Stimulated activated CD4-positive, alpha-beta T cell treated with anti-CD3 and anti-CD28 coated beads, Interleukin-4, amount 100 ng/mL, for 4 hours (primary cell): ENCODE results near the gene RGL1.

Experiments
- DNase-seq, 2 experiments: peaks; one replicate each; pipeline ENCODE4 v3.0.0-alpha.2; 2020

Gene RGL1

DNA sequence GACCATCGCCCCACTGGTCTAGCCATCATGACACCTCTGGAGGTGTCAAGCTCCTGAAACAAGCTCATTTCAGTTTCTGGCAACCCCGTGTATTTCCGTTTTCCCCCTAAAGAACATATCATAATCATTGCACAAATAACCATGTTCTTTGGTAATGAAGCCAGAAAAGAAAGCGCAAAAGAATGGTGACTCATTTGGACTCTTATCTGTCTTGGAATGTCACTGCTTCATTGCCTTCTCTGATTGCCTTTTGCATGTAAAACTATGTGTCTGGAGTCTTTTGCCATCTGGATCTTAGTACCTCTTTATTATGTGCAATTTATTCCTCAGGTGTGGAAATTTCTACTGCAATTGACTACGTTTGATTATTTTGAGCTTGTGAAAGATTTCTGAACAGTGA lies 122.1 kb downstream of the RGL1 start:
- no peak for DNase-seq

DNA sequence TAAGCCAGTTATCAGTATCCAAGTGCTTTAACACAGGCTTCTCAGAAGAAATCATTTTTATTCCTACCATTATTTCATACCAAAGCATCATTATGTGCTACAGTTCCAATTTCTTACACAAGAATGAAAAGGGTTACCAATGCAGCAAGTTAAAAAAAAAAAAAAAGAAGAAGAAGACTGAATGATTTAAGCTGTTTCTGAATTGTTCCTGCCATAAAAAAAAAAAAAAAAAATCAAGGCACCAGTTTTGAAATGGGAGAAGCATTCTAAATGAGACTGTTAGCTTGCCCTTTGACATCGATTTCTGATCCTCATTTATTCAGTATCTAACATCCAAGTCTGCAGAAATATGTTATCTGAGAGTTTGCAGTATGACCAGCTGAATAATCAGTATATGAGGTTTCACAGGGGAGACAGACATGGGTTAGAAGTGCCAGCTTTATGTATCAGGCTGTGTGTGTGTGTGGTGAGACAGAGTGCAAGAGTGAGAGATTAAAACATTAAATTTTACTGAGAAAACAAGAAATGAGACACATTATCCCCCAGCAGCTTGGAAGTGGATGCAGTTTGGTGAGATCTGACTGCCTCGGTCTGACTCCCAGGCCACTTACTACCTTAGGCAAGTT lies 126.8 kb downstream of the RGL1 start:
- DNase-seq = no peak

- DNase-seq = no peak
Measured at GRCh38 chr1:183932412-183932811, 127.5 kb downstream of the RGL1 start.

DNA sequence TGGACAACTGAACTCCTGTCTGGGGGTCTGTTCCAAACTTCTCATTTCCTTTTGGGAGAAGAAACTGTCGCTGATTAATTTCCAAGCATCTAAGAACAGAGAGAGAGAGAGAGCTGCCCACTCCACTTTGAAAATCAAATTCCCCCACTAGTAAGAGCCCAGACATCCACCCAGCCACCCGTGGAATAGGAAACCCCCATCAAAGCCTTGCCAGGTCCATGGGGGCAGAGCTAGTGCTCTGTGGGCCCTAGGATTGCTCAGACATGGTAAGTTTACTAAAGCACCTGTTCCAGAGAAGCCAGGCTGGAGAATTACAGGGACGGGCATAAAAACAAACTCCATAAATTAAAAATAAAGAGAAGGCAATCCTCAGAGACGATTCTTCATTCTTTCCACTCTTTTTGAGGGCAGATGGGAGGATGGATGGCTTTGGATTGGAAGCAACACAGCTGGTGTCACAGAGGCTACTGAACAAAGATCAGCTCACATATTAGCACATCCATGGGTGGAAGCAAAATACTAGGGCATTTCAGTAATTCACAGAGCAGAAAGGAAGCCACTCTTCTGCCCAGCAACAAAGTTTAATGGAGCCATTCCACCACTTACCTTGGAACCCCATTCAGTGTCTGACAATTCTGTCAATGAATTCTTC lies 128.7 kb downstream of the RGL1 start:
- DNase-seq = no peak

- no peak for DNase-seq
Measured at GRCh38 chr1:183934314-183934713, 129.4 kb downstream of the RGL1 start.

- DNase-seq = no peak
Measured at GRCh38 chr1:183936009-183936408, 131.1 kb downstream of the RGL1 start.

DNA sequence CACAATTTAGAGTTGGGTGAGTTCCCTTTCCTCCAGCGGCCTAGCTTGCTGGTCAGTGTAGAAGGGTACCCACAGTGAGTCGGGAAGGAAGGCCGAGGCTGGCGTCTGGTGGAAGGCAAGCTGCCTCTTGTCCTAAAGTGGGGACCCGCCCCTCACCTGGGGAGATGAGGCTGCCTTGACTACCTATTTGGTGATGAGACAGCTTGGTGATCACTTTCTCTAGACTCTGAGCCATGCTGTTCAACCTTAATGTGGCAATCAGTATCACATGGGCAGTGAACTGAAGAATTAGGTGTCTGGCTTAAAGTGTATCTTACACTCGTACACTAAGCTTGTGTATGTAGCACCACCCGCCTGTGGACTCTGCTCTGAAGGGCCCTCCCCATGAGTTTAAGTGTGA lies 131.9 kb downstream of the RGL1 start:
- no peak for DNase-seq

DNA sequence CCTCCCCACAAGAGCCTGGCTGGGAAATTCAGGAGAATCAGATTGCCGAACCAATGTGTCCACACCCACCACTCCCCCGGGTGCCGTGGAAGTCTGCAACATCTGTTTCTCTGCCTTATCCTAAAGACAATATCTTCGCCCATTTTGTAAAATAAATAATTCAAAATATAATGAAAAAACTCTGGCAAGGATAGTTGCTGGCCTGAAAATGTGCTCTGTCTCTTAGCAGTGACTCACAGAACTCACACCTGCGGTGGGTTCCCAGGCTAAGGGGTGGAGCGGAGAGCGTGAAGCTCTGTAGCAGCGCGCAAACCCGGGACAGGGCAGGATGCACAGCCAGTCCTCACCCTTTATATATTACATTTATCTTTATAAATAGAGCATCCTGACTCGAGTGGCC lies 132.7 kb downstream of the RGL1 start:
- no peak for DNase-seq

DNA sequence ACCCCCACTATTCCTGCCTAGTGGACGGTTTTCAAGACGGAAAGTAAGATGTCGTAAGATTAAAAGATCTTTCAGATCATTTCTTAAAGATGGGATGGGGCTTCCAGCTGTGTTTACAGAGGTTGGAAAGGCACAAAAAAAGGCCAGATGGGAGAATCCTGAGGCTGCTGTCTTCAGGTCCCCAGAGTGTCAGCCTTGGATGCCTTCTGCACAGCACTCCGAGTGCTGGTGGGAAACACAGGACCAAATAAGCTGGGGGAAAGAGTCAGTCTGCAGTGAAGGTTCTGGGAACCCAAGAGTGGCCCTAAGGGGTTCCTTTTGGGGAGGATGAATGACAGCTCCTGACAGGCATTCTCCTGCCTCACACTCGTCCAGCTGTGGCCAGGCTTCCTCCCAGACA lies 136.1 kb downstream of the RGL1 start:
- DNase-seq = no peak

DNA sequence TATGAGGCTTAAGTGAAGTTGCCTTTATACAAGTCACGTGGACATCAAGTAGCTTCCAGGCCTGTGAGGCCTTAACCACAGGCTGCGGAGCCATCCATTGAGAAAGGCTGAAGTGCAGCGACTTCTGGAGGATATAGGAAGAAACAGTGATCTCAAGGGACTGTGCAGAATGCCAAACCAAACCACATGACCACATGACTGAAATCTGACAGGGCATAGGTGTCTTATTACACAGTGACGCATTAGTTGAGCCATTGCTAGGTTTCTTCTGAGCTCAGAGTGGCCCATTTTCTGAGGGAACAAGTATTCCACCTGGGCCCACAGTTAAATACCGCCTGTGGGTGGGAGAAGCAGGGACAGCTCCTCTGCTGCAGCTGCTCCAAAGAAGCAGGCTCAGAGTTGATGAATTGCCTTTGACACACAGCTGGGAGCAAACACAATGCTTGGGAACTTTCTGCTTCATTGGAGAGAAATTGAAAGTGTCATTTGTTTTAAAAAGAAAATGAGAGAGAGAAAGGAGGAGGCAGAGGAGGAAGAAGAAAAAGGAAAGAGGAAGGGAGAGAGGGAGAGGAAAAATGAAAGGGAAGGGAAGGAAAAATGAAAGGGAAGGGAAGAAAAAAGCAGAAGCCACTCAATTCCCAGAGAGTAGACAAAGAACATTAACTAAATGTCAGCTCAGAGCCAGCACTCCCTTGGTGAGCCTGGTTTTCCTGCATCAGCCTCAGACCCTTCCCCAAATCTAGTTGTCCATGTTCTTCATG lies 138.2 kb downstream of the RGL1 start:
- DNase-seq = no peak

DNA sequence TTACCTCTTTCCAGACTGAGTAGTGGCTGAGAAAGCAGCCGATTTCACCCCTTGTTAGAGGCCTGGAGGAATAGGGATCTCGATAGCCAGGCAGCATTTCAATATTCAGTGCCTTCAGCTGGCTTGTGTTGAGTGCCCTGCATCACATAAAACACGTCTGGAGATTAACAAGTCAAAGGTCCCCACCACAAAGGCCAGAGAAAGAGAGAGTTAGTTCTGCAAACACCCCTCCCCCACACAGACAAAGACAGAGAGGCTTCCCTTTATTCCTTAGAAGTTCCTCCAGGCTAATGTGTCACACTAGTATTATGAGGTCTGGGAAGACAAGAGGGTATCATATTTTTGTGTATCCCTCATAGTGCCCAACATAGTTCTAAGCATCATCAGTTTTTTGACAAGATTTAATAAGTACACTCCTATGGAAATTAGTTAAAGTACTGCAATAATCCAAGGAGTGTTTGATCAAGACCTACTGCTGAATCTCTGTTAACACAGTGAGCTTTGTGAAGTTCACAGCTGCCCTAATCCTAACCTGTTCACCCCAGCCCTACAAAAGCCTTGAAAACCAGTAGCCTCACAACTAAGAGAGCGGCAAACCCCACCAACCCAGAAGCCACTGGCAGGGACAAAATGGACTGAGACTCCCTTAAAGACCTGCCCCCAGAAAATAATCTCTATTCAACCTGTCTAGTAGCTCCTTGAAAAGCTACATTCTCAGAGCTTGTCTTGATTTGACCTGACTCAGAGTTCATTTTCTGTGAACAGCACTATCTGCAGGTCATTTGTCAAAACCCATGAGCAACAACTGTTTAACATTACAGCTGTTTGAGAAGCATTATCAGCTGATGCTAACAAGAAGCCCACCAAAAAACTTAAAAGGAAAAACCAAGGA lies 140.8 kb downstream of the RGL1 start:
- DNase-seq = no peak

DNA sequence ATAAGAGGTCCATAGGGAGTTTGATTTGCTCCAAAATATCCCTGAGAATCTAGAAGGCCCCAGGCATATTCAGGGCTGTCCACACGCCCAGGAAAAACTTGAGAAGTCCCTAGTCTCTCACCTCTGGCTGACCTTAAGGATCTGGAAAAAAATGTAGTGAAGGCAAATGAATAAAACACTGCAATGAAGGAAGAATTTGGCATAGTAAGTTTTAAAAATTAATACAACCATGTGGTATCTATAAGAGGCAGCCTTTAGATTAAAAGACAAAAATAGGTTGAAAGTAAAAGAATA lies 141.3 kb downstream of the RGL1 start:
- no peak for DNase-seq

DNA sequence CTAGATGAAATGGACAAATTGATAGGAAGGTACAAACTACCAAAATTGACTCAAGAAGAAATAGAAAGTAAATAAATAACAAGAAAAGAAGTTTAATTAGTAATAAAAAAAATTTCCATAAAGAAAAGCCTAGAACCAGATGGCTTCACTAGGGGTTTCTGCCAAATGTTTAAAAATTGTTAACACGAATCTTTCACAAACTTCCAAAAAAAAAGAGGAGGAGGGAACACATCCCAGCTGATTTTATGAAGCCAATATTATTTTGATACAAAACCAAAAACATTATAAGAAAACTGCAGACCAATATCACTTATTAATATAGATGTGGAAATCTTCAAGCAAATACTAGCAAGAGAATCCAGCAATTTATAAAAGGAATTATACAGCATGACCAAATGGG lies 143.1 kb downstream of the RGL1 start:
- DNase-seq = no peak

DNA sequence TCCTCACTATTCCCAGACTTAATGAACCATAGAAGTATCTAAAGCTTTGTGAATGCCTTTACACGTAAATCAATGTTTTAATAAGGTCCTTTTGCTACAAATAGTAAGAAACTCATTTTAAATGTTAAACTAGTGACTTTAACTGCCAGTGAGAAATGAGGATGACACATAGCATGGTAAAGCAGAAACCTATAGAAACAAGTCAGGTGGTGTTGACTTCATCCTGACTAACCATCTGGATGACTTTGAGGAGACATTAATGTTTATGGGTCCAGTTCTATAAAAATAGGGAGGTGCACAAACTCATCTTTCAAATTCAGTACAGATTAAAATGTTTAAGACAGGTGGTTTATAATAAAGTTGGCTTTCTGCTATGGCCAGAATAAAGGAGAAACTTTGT lies 147.2 kb downstream of the RGL1 start:
- no peak for DNase-seq

DNA sequence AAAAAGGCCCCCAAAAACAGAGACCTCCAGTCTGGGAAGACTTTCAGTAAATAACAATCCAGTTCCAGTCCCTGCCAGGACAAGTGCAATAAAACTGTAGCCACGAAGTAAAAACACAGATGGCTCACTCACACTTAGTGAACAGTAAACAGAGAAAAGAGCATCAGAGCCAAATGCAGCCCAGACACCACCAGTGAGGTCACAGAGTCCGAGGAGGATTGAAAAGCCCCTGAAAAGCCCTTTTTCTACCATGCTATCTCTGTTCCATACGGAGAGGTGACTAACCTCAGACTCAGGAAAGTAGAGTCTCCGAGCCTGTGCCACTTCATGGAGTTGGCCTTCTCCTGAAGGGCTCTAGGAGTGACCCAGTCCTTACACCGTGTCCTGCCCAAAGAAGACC lies 148.1 kb downstream of the RGL1 start:
- DNase-seq = no peak

DNA sequence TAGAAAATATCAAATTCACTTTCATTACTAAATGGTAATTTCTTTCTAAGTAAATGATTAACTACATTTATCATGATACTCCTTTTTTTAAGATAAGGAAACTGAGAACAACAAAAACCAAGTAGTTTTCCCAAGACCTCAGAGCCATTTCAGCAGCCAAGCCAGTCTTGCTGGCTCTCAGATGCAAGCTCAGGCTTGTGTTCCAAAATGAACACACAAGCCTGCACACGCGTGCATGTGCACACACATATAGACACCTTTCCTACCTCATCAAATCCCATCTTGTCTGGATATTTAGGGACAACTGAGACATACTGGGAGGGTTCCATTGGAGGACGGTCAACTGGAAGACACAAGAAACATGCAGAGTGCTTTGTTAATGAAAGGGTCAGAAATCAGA lies 149.6 kb downstream of the RGL1 start:
- no peak for DNase-seq

DNA sequence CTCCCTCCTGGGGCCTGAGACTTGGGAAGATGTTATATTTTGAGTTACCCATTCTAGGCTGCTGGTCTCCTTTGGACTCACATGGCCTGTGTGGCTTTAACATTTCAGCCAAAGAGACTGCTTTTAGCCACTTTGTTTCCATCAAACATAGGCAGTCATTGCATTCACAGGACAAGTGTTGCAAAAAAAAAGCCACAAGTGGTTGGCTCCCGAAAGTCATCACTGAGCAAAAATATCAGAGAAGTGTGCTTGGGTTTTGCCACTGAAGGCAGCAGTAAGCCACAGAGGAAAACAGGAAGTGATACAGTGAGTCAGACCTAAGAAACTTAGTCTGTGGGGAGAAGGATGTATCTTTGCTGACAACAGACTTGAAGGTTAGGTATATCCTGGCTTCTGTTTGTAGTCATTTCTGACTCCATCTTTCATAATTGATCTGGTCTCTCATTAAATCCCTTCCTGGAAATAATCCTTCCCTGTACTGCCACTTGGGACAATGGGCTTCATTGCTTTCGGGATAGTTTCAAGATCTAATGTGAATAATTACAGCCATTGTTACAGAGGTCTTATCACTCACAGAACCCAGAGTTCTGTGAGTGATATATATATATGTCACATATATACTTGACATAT lies 151.8 kb downstream of the RGL1 start:
- peak; percentile 5 to 52 for DNase-seq

- DNase-seq = no peak
Measured at GRCh38 chr1:183957216-183957830, 152.4 kb downstream of the RGL1 start.

DNA sequence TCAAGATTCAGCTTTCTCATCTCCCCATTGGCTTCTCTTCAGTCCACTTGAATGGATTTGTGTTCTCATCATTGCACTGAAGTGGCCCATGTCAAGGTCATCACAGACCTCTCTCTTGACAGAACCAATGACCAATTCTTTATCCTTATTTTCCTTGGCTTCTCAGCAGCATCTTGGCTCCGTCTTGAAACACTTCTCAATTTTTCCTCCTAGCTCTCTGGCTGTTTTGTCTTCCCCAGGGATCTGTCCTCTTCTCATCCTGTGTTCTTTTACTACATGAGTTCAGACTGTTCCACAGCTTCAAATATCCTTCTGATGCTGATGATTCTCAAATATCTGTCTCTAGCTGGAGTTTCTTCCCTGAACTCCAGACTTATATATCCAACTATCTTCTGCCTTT lies 154.0 kb downstream of the RGL1 start:
- DNase-seq = no peak

DNA sequence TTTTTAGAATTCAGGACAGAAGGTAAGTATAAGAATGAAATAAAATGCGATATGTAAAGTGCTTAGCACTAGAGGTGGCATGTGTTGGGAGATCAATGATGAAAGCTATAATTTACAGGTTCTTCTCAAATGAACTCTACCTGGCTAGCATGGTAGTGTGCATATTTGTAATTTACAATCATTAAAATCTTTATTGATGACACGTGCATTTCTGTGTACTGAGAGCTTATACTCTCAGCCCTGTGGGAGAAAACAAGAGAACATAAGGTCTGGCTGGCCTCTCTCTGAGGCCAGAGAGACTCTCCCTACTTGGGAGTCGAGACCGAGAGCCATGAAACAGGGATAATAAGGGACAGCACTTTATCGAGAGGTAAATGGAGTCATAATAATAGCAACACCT lies 156.2 kb downstream of the RGL1 start:
- no peak for DNase-seq

GRCh38 chr1:183962903-183963302 lies 158.0 kb downstream of the RGL1 start:
- DNase-seq = no peak

GRCh38 chr1:183965726-183966125 lies 160.8 kb downstream of the RGL1 start:
- no peak for DNase-seq

- DNase-seq = no peak
Measured at GRCh38 chr1:183966487-183966886, 161.6 kb downstream of the RGL1 start.
